Smooth muscle cell (in vitro differentiated cells): ENCODE results near the gene KIF6. TPM values are rescaled to one million over a fixed set of nuclear protein-coding genes. Genes with fewer than 3 reads are reported as not detected.

Experiments
- DNase-seq: peaks from one replicate; lab custom pipeline; 2025; ENCODE audit not compliant: unreplicated experiment; lab: John Stamatoyannopoulos, UW
- H2AFZ ChIP-seq: fragments of 200-600 bp; sonication (generic); 2 replicates; pipeline ENCODE4 v1.6.0; 2016; ENCODE audit warnings: antibody characterized with exemption, low read depth, mild to moderate bottlenecking
- H3F3A ChIP-seq: fragments of 200-600 bp; sonication (generic); 2 replicates; pipeline ENCODE4 v1.6.0; 2017; ENCODE audit warnings: antibody characterized with exemption, low read depth
- H3K27ac ChIP-seq: fragments of 200-600 bp; sonication (generic); 2 replicates; pipeline ENCODE4 v1.5.1; 2016; ENCODE audit warnings: low read depth, mild to moderate bottlenecking
- H3K27me3 ChIP-seq: fragments of 200-600 bp; sonication (generic); 2 replicates; pipeline ENCODE4 v1.6.1; 2016; ENCODE audit warnings: low read depth, mild to moderate bottlenecking
- H3K36me3 ChIP-seq: fragments of 200-600 bp; sonication (generic); 2 replicates; pipeline ENCODE4 v1.5.1; 2016; ENCODE audit warnings: low read depth
- H3K4me1 ChIP-seq: fragments of 200-600 bp; sonication (generic); 2 replicates; pipeline ENCODE4 v1.5.1; 2016; ENCODE audit warnings: low read depth
- H3K4me2 ChIP-seq: fragments of 200-600 bp; sonication (generic); 2 replicates; pipeline ENCODE4 v1.6.0; 2016; ENCODE audit warnings: mild to moderate bottlenecking
- H3K4me3 ChIP-seq: fragments of 200-600 bp; sonication (generic); 2 replicates; pipeline ENCODE4 v1.5.1; 2016; ENCODE audit warnings: mild to moderate bottlenecking
- H3K79me2 ChIP-seq: fragments of 200-600 bp; sonication (generic); 2 replicates; pipeline ENCODE4 v1.6.0; 2016; ENCODE audit warnings: low read depth, mild to moderate bottlenecking
- H3K9ac ChIP-seq: fragments of 200-600 bp; sonication (generic); 2 replicates; pipeline ENCODE4 v1.6.0; 2016; ENCODE audit warnings: low read depth
- H3K9me3 ChIP-seq: fragments of 200-600 bp; sonication (generic); replicated peaks from 2 replicates; pipeline ENCODE4 v1.5.1; 2016; ENCODE audit warnings: low read depth
- H4K20me1 ChIP-seq: fragments of 200-600 bp; sonication (generic); 2 replicates; pipeline ENCODE4 v1.6.0; 2016; ENCODE audit warnings: low read depth
- whole genome bisulfite sequencing: methylation state at CpG from one replicate; pipeline ENCODE4 v1.1.7; 2016; ENCODE audit warnings: low lambda C conversion rate; 5-methylcytosine and 5-hydroxymethylcytosine counted together
- polyA plus RNA-seq: library from polyadenylated mRNA; unstranded; fragments of >200 nt; fragmentation: Nextera tagmentation; extraction: Ambion mirVana; gene quantifications from 2 replicates; pipeline ENCODE4 v1.2.1, GENCODE V29; 2016
- total RNA-seq: library from RNA; depleted of rRNA; stranded (reverse); fragments of >200 nt; gene quantifications from 2 replicates; pipeline ENCODE4 v1.2.3, GENCODE V29; 2014
- TF ChIP-seq, protein P1 (sequence below): fragments of 200-600 bp; sonication (generic); IDR thresholded peaks from 2 replicates; pipeline ENCODE4 v1.5.1; 2017; ENCODE audit warnings: borderline replicate concordance, mild to moderate bottlenecking, antibody characterized with exemption; ENCODE audit not compliant: insufficient read depth, poor library complexity, severe bottlenecking

The KIF6 gene
- total and polyA plus RNA-seq, 2 experiments from 2014 or later = 1.1 to 1.5 TPM

DNA sequence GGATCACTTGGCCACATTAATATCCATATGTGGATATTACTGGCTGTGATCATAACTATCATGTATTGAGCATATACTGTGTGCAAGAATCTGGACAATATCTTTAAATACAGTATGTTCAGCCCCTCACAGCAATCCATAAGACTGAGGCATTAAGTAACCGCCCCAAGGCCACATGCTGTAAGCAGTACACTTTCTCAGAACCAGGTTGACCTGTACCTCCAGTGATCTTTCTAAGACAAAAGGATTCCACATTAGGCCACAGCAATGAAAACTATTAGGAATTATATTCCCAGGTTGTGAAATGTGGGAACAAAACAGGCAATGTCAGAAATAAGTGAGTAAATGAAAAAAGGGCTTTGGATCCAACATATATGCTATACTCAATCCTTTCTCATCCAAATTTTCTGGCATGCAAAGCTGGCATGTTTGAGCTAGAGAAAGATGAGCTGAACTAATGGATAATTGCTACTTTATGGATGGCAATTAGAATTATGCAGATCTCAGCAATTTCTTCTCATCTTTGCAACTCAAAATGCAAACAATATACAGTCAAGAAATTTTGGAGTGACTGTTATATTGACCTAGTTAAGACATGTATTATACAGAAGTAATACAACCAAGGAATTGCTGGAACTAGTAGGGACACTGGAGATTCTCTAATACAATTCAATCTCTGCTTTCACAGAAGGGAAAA lies 86.9 kb downstream of the KIF6 start:
- no peak overlapping the region for H2AFZ ChIP-seq
- H3K9ac ChIP-seq = no peak overlapping the region

DNA sequence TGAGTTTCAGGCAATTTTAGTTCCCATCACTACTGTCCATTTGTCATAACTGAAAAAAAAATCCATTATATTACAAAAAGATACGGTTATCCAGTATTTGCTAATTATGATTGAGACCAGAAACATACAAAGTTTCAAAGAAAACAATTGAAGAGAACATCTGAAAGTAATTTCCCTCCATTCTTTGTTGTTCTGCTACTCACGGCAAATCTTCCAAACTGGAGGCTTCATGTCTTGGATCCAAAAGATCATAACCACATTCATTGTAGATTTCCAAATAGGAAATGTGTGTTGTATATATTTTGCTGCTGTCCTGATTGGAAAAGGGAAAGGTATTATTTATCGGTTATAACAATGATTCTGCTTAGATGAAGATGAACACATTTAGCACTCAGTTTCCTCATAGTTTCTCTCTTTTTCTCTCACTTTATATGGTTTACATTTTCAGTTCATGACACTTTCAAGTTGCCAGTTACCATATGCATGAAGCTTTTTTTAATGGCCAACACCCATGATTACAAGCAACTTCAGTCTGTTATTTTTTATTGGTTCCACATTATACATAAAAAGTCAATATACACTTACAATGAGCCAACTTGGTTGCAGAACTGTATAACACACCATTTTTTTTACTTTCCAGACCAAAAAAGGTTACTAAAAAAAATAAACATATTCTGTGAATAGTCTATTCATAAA lies 90.4 kb downstream of the KIF6 start:
- 96% methylated on average over 3 of the region's 3 CpGs for WGBS
- no peaks in the 10 kb centered on the region for H3K9me3 ChIP-seq
- TF ChIP-seq, protein P1, sequence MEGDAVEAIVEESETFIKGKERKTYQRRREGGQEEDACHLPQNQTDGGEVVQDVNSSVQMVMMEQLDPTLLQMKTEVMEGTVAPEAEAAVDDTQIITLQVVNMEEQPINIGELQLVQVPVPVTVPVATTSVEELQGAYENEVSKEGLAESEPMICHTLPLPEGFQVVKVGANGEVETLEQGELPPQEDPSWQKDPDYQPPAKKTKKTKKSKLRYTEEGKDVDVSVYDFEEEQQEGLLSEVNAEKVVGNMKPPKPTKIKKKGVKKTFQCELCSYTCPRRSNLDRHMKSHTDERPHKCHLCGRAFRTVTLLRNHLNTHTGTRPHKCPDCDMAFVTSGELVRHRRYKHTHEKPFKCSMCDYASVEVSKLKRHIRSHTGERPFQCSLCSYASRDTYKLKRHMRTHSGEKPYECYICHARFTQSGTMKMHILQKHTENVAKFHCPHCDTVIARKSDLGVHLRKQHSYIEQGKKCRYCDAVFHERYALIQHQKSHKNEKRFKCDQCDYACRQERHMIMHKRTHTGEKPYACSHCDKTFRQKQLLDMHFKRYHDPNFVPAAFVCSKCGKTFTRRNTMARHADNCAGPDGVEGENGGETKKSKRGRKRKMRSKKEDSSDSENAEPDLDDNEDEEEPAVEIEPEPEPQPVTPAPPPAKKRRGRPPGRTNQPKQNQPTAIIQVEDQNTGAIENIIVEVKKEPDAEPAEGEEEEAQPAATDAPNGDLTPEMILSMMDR = no peak

More for the DNA sequence above, 86.9 kb downstream of the KIF6 start:
- no peaks in the 10 kb centered on the region for H3K36me3 ChIP-seq
- H3K4me2 ChIP-seq = no peak overlapping the region
- H3K79me2 ChIP-seq = no peaks in the 10 kb centered on the region
- H3K4me1 ChIP-seq = no peaks in the 10 kb centered on the region
- H3K27me3 ChIP-seq = no peaks in the 10 kb centered on the region
- DNase-seq = no peak
- no peaks in the 10 kb centered on the region for H3K9me3 ChIP-seq
- 93% methylated on average over 1 of the region's 1 CpG for WGBS
- no peak overlapping the region for H3K4me3 ChIP-seq
- no peaks in the 10 kb centered on the region for H3F3A ChIP-seq
- no peak overlapping the region for H3K27ac ChIP-seq
- TF ChIP-seq, protein P1 = no peak
- no peaks in the 10 kb centered on the region for H4K20me1 ChIP-seq

DNA sequence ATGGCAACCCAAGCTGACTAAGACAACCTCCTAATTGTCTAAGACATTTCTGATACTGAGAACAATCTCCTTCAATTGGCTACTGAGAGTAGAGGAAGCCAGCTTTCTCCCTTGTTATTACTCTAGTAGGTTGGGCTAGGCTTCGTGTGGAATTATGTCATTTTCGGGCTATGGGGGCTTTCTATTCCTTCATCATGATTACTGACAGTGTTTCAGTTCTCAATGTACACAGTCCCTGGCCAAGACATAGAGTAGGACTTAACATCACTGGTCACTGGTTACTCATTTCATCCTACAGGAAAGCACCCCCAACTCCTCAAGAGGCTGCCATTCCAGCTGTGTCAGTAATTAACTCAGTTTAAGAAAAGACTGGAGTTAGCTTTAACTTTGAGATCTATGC lies 100.0 kb downstream of the KIF6 start:
- Histone ChIP-seq H3K27me3 (no peaks in the 10 kb centered on the region), H3K9ac (no peak overlapping the region), H3K36me3 (no peaks in the 10 kb centered on the region), H2AFZ (no peak overlapping the region), H3F3A (no peaks in the 10 kb centered on the region), H3K4me2 (no peak overlapping the region), H4K20me1 (no peaks in the 10 kb centered on the region), H3K9me3 (no peaks in the 10 kb centered on the region), H3K4me3 (no peak overlapping the region), H3K27ac (no peak overlapping the region), H3K79me2 (no peaks in the 10 kb centered on the region), H3K4me1 (no peaks in the 10 kb centered on the region)
- DNase-seq = no peak
- 100% methylated on average over 2 of the region's 2 CpGs for WGBS
- TF ChIP-seq, protein P1 = no peak

More for the DNA sequence above, 90.4 kb downstream of the KIF6 start:
- no peaks in the 10 kb centered on the region for H3K27me3 ChIP-seq
- DNase-seq = no peak
- no peaks in the 10 kb centered on the region for H3K4me1 ChIP-seq
- no peak overlapping the region for H3K27ac ChIP-seq
- no peak overlapping the region for H2AFZ ChIP-seq
- no peaks in the 10 kb centered on the region for H4K20me1 ChIP-seq
- H3K4me2 ChIP-seq = no peak overlapping the region
- no peak overlapping the region for H3K4me3 ChIP-seq
- H3F3A ChIP-seq = no peaks in the 10 kb centered on the region
- no peaks in the 10 kb centered on the region for H3K36me3 ChIP-seq
- no peak overlapping the region for H3K9ac ChIP-seq
- H3K79me2 ChIP-seq = no peaks in the 10 kb centered on the region
